Pons (tissue), 1 donor: ENCODE results near the gene PDGFRB.

Experiments used
- DNase-seq: peaks from one replicate; pipeline ENCODE4 v3.0.0-alpha.2; 2016; ENCODE audit warnings: low spot score

The PDGFRB gene

DNA sequence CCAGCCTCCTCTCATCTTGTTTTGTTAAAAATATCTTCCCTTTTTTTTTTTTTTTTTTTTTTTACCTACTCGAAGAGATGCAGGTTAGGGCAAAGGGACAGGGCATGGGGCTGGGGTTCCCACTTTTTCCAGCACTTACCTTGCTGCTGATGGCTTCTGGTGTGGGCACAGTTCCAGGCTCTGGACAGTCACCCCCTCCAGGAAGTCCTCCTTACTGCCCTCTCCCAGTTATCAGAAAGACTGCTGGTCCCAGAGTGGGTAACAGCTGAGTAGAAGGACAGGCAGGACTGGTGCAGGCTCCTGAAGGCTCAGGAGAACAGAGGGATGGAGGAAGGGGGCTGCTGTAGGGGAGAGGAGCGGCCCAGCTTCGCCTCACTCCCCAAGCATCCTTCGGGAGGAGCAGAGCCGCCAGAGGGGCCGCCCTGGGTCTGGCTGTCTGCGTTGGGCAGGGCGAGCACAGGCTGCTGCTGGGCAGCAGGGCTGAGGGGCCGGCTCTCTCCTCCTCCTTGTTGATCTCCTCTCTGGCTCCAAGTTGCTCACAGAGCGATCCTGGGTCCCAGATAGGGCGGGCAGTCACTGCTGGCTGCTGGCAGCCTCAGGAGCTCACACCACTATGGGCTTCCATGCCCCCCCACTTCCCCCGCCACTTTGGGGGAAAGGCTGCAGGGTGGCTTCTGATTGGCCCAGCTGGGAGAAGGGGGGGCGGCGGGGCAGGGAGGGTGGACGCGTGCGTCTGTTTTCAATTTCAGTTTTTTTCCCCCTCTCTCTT lies at the start of gene PDGFRB:
Gene PDGFRB (minus strand): TSS at position 588 of the 769 bp plus-strand sequence. CDS start 18,798 bp downstream, outside the sequence.
- peak; percentile 64 for DNase-seq

DNA sequence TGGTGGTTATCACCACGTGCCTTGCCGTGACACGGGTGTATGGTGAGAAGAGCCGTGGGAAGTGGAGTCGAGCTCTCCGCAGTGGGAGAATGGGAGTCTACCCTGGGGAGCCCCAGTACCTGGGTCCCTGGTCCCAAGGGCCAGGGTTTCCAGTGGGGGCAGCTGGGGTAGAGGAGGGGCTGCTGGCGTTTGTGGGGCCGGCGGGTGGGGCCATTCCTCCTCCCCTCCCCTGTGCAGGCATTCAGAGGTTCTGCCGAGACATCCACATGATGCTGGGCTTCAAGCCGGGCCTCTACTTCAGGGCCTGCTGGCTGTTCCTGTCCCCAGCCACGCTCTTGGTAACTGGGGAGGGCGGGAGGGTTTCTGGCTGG lies 48.9 kb upstream of the PDGFRB start:
- no peak for DNase-seq

DNA sequence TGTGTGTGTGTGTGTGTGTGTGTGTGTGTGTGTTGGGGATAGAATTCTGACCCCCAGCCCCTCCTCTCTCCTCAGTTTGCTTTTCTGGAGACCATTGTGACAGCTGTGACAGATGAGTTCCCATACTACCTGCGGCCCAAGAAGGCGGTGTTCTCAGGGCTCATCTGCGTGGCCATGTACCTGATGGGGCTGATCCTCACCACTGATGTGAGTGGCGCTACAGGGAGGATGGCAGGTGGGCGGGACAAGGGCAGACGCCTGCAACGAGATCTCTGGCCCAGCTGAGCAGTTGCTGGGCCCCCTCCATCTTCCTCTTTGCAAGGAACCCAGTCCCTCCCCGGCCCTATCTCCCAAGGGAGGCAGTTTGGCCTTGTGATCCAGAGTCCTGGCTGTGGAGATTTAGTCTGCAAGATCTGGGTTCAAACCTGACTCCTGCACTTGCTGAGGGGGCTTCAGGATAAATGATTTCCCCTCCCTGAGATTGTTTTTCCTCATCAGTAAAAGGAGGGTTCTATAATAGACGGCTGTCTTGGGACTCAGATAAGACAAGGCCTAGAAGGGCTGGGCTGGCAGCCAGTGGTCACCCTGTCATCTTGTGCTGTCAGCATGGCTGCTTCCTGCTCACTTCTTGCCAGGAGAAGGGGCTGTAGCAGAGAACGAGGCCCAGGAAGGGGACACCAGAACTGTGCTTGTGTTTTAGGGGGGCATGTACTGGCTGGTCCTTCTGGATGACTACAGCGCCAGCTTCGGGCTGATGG lies 48.4 kb upstream of the PDGFRB start:
- DNase-seq, result no peak

DNA sequence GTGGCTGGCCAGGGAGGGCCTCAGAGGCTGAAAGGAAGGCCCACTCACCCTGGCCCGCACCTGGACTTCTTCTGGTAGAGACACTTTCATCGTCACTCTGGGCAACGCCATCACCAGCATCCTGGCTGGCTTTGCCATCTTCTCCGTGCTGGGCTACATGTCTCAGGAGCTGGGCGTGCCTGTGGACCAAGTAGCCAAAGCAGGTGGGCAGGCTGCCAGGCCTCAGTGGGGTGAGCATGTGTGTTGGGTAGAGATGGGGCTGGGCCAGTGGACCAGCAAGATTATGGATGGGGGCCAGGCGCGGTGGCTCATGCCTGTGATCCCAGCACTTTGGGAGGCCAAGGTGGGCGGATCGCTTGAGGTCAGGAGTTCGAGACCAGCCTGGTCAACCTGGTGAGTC lies 46.9 kb upstream of the PDGFRB start:
- DNase-seq, result no peak

DNA sequence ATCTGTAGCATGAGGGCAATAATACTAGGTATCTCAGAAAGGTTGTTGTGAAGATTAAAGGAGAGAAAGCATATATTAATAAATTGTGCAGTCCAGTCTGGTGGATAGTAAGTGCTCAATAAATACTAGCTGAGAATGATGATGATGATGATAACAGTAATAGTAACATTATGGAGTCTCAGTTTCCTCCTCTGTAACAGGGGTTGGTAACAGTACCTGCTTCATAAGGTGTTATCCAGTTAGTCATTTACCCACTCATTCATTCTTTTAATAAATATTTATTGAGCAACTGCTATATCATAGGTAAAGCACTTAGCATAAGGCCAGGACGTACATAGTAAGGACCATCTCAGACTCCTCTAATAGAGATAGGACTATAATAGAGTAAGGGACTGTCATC lies 41.8 kb upstream of the PDGFRB start:
- no peak for DNase-seq

DNA sequence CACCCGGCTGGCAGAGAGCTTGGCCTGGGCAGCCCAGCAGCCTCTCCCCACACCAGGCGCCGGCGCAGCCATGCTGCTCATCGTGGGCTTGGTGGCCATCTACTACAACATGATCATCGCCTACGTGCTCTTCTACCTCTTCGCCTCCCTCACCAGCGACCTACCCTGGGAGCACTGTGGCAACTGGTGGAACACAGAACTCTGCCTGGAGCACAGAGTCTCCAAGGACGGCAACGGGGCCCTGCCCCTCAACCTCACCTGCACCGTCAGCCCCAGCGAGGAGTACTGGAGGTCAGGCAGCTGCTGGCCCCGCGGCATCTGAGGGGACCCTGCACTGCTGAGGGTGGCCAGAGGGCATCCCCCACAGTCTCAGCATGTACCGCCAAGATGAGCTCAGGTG lies 41.3 kb upstream of the PDGFRB start:
- DNase-seq, result no peak

DNA sequence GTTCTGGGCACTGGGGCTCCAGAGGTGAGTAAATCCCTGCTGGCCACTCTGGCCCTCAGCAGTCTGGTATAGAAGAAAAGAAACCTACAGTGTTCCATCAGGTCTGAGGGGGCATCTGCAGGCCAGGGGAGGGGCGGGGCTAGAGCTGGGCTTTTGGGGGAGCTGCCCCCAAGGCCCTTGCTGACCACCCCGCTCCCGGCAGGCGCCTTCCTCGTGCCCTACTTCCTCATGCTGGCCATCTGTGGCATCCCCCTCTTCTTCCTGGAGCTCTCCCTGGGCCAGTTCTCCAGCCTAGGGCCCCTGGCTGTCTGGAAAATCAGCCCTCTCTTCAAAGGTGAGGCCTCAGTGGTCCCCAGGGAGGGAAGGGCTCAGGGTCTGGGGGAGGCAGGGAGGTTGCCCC lies 40.9 kb upstream of the PDGFRB start:
- peak; percentile 11 for DNase-seq

DNA sequence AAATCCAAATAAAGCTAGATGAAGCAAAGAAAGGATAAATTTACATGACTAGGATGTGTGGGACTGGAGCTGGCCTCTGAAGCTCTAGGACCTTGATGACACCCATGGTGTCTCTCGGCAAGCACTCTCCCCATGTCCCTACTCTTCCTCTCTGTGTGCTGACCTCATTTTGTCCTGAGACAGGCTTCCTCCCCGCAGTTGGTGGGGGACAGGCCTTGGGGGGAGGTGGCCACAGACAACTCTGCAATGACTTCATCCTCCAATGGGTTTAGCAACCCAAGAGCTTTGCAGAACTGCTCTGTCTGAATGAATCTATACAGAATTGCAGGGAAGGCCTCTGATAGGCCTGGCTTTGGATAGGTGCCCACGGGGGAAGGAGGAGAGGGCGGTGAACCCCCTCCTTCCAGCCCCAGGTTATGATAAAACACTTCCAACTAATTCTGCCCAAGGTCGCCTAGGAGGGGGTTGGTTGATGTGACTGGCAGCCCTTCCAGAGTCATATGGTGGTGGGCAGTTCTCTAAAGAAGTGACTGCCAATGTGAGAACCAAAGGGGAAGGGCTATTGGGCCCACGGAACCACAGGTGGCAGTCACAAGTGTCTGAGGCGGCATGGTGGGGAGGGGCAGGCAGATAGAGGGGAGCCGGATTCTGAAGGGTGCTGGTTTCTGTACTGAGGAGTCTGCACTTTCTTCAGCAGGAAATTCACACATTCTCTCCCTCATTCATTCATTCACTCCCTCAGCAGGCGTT lies 40.3 kb upstream of the PDGFRB start:
- no peak for DNase-seq

DNA sequence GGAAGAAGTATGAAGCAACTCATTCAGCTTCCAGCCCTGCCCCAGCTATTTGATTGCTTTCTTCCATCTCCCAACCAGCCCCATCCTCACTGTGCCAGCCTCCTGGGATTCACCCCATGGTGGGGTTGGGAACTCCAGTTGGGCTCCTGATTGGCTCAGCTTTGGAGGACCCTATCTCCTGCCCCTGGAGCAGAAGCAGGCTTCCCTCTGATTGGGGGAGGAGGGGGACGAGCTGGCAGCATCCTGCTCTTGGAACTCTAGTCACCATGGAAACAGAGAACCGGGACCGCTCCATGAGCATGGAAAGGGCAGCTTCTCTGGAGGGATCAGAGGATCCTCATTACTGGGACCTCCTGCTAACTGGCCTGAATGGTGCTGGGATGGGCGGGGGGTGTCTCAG lies 36.8 kb upstream of the PDGFRB start:
- DNase-seq, result no peak

DNA sequence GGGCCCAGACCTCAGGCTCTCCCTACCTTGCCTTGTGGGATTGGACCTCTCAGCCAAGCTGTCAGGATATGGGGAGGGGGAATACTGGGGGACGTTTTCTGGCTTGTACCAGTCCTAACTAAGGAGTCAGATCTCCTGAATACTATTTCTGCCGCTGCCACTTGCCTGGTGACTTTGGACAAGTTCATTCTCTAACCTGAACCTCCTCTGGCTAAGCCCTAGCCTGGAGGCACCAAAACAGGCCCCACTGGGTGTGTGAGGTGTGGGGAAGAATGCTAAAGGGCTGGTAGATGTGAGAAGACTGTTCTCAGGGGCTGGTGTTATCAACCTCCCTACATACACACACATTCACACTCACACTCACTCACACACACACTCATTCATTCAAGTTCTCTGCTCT lies 35.3 kb upstream of the PDGFRB start:
- no peak for DNase-seq

DNA sequence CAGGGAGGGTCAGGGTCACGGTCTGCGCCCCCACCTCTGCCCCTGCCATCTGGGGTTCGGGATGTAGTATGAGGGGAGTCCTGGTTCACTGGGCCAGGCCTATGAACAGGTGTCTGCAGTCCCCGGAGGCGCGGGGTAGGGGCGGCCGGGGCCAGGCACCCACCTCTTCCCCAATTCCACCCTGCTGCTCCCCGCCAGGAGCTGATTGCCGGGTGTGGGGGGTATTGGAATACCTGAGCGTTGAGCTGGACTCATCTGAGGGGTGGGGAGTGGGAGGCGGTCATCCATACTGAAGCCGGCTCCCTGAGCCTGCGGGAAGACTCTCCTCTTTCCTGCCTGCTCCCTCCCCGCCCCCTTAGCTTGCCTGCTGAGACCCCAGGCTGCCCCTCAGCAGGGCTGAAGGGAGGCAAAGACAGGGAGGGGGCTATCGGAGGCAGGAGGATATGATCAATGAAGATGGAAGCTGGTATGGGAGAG lies 34.9 kb upstream of the PDGFRB start:
- no peak for DNase-seq

DNA sequence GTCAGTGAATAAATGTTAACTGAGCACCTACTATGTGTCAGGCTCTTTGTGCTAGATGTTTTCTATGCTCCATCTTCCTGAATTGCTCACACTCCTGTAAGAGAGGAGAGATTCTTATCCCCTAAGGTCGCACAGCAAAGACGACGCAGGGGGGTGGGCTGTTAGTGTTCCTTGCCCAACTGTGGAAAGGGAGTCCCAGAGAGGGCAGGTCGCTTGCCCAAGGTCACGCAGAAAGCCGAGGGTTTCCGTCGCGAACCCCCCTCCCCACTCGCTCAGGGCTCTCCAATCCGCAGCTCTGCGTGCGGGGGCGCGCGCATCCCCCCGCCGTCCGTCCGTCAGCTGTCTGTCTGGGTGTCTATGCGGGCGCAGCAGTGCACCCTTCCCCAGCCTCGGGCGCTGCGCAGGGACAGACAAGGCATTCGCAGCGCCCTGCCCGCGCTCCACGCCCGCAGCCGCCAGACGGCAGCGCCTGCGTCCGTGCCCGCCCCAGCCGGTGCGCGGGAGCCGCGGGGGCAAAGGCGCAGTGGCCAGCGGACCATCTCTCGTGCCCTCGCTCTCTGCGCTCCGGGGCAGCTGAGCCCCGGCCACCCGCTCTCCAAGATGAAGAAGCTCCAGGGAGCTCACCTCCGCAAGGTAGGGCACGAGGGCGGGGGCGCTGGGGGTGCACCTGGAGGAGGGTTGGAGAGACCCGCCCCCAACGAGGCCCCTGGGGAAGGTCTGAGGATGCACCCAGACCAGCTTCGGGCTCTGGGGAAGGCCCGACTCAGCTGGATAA lies 34.3 kb upstream of the PDGFRB start, which contains the start of gene SLC6A7:
Gene SLC6A7 (plus strand): TSS at position 335 of the 775 bp plus-strand sequence. CDS start 266 bp downstream, at position 601.
- no peak for DNase-seq

DNA sequence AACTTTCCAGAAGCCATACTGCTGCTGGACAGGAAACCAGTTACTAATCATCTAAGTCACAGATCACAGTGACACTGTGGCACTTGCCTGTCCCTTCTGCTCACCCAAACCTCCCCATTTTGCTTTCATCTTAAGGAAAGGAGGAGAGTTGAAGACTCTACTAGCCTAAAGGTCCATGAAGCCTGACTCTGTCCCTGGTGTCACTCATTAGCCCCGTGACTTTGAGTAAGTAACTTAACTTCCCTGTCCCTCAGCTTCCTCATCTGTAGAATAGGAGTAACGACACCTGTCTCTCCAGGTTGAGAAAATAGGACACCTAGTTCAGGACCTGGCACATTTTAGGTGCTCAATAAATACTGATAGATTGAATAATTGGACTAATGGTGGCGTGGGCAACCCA lies 33.7 kb upstream of the PDGFRB start:
- DNase-seq, result no peak

DNA sequence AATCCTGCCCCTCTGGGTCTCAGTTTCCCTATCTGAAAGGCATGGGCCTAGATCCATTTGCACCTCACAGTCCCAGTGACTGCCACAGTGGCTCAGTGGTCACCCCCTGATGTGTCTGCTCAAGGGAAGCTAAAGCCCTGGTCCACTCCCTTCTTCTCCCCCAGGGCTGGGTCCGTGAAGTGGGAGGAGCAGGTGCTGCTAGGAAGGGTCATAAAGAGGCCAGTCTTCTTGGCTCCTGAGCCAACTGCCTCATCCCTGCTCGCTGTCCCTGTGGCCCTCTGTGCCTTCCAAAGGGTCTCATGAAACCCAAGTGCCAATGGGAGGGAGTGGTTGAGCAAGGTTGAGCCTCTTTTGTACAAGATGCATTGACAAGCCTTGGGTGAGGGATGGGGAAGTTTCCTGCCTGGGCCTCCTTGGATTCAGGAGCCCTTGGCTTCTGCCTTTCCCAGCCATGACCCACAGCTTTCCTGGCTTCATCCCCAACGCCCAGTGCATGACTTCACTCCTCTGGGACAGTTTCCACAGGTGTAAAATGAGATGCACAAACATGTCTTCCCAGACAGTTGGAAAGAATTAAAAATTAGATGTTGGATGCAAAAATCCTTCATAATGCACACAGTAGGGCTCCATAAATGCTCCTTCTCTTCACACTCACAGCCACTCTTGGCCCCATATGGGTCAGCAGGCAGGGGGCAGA lies 32.6 kb upstream of the PDGFRB start:
- no peak for DNase-seq

DNA sequence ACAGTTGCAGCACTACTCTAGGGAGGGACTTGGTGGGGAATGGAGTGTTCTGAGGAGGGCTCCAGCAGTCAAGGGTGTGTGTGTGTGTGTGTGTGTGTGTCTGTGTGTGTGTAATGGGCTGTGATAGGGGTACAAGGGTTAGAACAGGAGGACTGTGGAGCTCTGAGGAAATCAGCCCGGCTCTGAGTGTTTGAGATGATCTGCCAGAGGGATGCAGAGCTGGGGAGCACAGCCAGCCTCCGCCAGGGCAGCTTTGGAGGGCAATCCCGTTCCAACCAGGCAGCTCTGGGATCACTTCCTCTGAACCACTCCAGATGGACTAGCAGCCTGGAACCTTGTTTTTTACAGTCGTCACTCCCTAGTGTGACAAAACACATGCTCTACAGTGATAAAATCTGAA lies 31.3 kb upstream of the PDGFRB start:
- no peak for DNase-seq

DNA sequence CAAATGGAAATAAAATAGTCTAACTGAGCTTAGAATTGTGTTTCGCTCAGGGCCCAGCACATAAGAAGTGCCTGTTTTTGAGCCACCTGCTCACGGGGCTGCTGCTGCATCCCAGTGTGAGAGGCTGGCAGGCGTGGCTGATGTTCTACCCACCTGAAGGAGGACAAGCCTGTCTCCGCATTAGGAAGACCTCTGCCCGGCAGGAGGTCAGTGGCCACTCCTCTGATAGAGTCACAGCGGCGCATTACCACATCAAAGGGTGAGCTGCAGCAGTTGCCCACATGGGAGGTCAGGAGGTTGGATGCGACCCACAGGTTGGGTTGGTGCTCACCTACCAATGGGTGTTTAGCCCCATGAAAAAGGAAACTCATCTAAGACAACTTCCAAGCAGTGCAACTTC lies 30.5 kb upstream of the PDGFRB start:
- no peak for DNase-seq

DNA sequence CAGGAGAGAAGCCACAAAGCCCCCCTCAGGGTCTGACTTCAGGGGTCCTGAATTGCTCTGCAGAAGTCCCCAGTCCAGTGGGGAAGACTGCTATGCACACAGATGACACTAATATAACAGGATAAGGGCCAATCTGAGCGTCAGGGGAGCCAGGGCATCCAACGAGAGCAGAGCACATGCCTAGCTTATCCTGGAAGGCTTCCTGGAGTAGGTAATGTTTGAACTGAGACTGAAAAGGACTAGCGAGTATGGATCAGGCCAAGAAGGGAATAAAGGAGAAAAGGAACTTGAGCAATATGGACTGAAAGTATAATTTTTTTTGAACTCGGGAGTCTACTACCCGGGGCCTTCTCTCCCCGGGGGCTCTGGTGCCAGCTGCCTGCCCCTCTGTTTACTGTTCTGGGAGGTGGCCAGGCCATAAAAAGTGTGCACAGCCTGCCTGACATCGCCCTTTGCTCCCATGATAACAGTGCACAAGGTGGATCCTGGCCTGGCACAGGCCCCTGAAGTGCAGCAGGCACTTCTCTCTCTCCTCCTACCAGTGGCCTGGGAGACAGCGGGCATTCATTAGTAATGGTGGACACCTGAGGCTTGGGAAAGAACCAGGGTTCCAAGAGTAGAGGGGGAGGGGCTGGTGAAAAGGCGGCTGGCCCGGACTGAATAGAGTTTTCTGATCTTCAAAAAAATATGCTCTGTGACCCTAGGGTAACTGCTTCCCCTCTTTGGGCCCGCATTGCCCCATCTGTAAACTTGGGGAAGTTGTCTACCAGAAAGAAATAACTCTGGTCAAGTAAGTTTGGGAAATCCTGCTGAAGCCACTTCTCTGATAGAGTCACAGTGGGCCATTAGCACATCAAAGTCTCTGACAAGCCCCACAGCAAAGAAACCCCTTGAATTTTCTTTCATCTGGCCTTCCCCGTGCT lies 29.6 kb upstream of the PDGFRB start:
- DNase-seq, result no peak

DNA sequence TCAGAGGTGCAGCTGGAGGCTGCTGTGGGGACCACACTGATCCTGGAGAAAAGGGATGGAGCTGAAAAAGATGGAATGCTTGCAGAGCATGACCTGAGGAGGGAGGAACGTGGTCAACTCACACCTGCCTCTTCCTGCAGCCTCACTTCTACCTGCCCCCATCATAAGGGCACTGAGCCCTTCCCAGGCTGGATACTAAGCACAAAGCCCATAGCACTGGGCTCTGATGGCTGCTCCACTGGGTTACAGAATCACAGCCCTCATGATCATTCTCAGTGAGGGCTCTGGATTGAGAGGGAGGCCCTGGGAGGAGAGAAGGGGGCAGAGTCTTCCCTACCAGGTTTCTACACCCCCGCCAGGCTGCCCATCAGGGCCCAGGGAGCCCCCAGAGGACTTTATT lies 28.4 kb upstream of the PDGFRB start:
- no peak for DNase-seq

DNA sequence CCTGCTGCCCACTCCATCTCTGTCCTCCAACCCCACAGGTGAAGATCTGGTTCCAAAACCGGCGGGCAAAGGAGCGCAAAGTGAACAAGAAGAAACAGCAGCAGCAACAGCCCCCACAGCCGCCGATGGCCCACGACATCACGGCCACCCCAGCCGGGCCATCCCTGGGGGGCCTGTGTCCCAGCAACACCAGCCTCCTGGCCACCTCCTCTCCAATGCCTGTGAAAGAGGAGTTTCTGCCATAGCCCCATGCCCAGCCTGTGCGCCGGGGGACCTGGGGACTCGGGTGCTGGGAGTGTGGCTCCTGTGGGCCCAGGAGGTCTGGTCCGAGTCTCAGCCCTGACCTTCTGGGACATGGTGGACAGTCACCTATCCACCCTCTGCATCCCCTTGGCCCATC lies 27.8 kb upstream of the PDGFRB start:
- no peak for DNase-seq

DNA sequence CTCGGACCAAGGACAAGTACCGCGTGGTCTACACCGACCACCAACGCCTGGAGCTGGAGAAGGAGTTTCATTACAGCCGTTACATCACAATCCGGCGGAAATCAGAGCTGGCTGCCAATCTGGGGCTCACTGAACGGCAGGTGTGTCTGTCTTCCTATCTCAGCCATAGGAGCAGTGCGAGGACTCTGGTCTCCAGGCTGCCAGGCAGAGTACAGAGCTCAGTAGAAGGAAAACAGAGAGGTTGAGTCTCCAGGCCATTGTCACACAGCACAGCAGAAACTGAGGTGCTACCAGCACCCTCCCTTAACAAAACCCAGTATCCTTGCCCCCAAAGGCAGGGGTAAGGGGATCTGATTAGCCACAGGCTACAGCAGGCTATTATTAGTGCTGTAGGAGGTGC lies 27.1 kb upstream of the PDGFRB start:
- no peak for DNase-seq
